GM21447 (cell line): ENCODE measurements around the gene NUDT8.
A peak's percentile ranks its signal among the peaks of the same experiment; 100 is the strongest.
"Not testable (repeated sequence)": the region's sequence is repeated elsewhere in the genome, so short reads cannot be mapped to it uniquely, and the experiment has no call there.

ENCODE experiments used
- ATAC-seq: cut with Tn5 transposase; IDR thresholded peaks from one replicate; pipeline ENCODE4 v1.9.1; 2021; ENCODE audit not compliant: unreplicated experiment

Gene NUDT8

DNA sequence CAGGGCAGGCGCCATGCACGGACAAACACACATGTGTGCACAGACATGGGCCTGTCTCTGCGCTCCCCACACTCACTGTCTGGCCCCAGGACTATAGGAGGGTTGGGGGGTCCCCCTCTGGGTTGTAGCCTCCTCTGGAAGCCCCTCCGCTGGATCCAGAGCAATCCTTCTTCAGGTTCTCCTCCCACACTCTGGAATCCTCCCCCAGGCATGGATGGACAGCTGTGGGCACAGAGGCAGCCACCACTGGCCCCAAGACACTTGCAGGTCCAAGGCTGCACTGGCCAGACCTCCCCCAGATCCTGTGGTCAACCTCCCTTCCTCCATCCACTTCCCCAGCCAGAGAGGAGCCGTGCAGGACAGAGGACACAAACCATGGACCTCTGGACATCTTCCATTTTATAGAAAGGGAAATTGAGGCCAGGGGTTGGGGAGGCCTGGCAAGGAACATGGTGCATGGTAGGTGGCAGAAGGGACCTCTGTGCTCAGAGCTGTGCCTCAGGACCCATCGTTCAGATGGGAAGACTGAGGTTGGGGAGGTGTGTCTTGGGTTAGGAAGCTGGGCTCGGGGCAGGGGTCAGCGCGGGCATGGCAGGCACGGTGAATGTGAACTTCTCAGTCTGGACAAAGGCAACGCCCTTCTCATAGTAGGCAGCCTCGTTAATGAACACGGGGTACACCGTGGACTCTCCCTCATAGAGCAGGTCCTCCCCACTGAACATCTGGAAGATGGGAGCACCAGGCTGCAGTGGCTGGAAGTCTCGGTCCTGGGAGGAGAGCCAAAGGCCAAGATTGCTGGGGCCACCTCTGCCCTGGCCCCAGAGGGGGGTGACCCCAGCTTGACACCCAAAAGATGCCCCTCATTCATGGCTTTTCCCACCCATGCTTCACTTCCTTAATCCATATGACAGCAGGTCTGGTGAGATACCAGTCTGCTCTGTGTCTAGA, 12.7 kb upstream of the NUDT8 start:
- no peak for ATAC-seq

DNA sequence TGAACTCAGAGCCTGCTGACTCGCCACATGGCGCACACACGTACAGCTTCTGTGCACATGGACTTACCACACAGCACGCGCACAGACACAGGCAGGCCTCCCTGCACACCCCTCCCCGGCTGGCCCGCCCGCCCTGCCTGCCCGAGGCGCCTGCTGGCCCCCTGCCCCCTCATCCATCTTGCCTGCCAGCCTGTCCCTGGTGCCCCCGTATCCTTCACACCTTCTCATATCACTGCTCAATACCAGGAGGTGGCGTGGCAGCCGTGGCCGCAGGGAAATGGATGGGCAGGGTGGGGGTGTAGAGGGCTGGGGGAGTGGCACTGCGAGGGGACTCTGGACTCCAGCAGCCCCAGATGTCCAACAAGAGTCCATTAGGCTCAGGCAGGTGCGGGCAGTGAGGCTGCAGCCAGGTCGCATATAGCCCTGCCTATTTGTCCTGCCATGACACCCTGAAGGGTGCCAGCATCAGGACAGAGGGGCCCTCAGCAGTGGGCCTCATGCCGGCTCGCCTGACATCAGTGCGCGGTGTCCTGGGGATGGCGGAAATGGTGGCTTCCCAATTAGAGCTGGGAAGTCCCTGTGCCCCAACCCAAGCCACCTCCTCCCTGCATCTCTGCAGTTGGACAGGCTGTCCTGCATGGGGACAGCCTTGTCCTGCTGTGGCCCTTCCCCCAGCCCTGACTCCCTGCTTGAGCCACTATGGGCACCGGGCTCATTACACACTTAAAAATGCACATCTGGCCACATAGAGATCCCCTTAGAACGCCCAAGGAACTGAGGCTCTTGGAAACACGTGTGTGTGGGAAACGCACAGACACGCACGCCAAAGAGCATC, 11.8 kb upstream of the NUDT8 start:
- ATAC-seq, result no peak

DNA sequence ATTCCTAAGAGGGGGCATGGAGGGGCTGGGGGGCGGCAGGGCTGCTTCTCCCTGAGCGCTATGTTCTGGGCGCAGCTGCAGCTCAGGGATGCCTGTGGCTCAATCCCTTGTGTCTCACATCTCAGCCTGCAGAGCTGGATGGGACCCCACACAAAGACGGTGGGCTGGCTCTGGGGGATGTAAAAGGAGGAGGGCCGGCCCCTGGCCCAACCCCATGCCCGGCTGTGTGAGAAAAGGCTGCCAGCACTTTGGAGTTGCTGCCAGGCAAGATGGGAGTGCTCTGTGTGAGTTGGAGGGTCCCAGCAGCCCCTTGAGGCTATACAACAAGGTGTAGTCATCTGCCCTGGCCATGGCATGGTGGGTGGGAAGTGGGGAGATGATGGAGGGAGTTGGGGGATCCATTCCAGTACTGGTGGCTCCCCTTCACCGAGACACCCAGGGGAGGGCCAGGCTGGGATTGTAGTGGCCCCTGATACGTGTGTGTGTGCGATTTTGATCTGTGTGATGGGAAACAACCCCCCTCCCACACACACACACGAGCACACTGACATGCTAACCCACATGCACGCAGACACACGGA, 11.1 kb upstream of the NUDT8 start:
- ATAC-seq, result no peak

DNA sequence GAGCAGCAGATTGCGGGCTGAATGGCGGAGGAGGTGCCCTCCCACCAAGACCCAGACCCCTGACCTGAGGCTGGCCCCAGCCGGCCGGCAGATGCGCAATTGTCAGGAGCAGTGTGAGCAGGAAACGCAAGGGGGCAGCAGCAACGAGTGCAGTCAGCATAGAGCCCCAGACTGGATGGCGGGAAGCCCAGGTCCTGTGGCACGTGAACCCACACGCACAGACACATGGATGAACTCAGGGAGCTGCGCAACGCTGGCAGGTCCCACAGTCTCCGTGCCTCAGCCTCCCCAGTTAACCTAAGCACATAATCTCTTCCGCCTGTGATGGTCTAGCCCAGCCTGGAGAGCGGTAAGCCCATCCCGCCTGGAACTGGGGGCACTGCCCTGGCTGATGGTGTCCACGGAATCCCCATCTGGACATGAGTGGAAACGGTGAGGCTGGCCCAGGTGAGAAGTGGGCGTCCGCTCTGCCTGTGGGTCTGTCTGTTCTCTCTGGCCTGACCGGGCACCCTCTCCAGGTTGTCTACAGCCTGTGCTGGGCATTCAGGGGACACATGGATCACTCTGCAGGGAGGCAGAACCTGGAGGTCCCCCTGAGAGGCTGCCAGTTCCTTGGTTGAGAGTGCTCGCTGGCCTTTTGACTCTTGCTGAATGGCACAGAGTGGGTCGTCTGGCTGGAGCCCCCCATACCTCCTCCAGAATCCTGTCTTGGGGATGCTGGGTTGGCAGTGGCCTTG, 10.5 kb upstream of the NUDT8 start:
- ATAC-seq, result no peak

DNA sequence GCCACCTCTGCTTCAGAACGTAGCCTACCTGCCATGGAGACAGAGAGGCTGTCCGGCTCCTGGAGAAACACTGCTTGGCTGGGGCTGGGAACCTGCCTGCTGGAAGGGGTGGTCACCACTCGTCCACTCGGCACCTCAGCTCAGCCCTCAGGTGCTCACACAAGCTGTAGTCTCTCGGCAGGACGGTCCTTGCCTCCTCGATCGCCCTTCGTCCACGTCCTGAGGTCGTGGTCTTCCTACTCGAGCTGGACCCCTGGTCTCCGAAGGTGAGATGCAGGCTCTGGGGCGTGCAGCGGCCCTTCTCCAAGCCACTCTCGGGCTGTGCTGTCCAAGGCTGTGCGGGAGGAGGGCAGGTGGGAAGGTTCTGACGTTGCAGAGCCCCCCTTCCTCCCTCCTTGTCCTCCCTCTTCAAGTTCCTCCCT, 9.7 kb upstream of the NUDT8 start, which contains the start of gene TBX10:
TSS of gene TBX10 (minus strand) at position 326 of the 422 bp plus-strand sequence. CDS start at position 35, 291 bp downstream.
- no peak for ATAC-seq

DNA sequence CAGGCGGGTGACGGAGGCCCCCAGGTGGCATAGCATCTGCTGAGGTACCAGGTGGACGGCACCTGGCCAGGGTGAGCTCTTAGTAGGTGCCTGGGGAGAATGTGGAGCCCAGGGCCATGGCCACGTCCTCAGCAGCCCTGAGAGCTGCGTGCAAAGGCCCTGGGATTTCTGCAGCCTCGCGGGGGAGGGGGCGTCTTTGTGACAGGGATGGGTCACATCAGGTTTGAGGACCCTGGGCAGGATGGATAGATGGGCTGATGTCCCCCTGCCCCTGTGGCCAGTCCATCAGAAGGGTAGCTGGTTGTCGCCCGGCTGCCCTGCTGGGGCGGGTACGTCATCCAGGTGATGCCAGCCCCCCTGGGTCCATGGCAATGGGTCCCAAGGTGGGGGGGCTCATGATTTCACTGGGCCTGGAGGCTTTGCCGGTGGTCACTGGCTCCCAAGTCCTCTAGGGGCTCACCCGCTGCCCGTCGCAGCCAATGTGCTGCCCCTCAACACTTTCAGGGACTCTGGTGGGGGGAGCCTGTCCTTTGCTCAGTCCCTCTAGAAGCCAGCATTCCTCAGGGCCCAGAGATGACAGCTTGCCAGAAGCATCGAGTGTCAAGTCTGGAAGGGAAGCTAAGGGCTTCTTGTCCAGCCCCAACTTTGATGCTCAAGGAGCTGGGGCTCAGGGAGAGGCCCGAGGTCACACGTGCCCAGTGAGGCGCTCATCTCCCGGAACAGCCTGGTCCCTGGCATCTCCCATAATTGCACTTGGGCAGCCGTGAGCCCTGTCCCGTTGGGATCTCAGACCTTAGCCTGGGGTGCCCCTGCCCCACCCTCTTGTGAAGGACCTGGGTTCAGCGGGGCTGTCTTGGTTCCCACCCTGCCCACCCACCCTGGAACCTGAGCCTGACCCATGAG, 9.0 kb upstream of the NUDT8 start:
- no peak for ATAC-seq

DNA sequence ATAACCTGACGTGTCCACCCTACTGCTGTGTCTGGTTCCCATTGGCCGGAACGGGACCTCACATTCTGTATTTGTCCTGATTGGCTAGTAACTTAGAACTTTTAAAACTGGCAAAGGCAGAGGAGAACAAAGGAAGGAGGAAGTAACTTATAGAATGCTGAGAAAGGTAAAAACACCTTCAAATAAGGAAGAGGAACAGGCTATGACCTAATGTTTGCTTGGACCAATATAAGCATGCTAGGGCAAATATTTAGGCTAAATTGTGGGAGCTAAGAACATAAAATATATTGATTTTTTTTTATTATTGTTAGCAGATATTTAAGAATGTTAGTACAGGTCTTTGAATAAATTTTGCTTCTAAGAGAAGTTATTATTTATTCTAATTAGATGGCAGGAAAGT, 7.7 kb upstream of the NUDT8 start:
- ATAC-seq, result not testable (repeated sequence)

DNA sequence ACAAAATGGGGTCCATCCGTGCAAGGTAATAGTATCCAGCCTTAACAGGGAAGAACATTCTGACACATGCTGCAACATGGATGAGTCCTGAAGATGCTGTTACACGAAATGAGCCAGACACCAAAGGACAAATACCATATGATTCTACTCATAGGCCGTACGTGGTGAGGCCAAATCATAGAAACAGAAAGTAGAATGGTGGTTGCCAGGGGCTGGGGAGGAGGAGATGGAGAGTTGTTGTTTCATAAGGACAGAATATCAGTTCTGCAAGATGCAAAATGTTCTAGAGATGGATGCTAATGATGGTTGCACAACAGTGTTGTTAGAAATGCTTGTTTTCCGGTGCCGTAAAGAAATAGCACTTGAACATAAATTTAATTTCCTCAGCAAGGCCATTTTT, 7.2 kb upstream of the NUDT8 start:
- no peak for ATAC-seq

DNA sequence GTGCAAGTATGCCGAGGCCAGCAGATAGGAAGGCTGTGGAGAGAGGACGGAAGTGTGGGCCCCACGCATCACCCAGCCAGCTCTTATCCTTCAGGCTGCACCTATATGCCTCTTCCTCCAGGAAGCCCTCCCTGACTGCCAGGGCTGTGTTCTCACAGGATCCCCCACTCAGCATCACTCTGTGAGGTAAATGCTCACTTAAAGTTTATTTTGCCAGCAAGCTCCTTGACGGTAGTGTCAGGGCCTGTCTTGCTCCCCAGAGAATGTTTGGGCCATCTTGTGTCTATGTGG, 5.4 kb upstream of the NUDT8 start:
- no peak for ATAC-seq

DNA sequence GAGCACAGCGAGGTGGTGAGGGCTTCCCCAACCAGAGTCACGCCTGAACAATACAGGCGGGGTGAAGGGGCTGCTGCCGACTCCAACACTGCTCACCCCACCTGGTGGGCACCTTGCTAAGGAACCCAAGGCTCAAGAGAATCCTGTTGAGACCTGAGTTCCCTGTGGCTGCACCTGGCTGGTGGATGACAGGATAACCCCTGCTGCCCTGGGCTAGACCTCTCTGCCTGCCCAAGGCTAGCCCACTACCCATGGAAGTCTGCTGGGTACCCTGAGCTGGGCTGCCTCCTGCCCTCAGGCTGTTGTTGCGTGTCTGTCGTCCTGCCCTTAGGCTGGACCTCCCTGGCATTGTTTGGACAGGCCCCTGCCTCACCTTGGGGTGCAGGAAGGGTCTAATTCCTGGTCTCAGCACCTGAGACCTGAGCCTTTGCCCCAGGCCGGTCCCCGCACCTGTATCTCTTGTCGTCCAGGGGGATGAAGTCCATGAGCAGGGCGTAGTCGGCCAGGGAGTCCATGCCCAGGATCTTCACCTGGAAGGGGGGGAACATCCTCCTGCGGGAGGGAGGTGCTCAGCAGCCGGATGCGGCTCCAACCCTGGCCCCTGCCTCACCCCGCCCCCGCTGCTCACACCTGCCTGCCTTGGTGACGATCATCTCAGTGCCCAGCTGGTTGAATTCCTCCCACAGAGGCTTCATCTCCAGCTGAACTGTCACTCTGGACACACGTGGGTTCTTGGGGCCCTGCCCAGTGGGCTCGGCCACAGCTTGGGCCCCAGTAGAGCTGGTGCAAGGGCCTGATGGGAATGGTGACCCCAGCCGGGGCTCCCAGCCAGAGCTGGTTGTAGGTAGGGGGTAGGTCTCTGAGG, 4.9 kb upstream of the NUDT8 start:
- no peak for ATAC-seq

DNA sequence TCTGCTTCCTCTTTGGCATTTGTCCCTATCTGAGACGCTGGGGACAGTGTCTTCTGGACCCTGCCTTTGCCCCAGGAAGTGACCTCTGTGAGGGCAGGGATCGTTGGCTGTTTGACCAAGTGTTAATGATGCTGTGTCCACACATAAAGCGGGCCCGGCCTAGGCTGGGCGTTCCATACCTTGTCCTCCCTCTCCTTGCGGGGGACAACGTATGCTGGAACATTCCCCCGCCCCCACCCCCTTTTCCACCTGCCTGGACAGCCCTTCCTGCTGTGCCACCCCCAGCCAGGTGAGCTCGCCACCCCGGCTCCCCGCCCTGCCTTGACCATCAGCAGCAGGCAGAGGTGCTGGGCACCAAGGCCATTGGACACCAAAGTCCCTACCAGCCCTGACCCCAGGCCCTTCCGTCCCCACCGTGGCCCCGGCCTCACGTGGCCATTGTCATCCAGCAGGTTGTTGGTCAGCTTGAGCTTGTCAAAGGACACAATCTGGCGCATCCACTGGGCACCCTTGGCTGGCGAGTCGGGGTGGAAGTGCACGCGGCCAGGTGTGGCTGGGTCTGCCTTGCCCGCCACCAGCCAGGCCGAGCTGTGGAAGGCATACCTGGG, 4.1 kb upstream of the NUDT8 start:
- no peak for ATAC-seq

DNA sequence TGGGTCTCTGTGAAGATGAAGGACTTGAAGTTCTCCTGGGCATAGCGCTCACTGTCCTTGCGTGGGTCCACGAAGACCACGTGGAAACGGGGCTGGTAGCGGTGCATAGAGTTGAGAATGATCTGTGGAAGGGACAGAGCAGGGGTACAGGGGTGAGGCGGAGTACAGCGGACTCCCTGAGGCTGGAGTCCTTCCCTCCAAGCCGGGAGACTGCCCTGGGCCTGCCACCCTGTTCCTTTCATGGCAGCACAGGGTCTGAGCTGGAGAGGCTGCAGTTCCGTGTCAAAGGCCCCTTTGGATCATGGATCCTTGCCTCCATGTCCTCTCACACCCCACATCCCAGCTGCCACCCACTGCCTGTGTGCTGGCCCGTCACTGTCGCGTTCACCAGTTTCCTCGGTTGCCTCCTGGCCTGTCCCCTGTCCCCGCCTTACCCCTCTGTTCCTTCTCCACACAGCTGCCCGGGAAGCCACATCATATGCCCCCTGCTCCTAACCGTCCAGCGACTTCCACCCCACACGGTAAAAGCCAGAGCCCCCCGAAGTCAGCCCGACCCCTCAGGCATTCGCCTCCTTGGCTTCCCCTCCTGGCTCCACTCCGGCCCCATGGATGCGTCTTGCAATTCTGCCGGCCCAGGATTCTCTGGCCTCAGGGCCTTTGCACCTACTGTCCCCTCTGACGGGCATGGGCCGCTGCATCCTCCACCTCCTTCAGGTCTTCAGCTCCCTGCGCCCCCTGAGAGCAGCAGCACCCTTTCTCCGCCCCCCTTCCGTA, 3.4 kb upstream of the NUDT8 start:
- no peak for ATAC-seq

DNA sequence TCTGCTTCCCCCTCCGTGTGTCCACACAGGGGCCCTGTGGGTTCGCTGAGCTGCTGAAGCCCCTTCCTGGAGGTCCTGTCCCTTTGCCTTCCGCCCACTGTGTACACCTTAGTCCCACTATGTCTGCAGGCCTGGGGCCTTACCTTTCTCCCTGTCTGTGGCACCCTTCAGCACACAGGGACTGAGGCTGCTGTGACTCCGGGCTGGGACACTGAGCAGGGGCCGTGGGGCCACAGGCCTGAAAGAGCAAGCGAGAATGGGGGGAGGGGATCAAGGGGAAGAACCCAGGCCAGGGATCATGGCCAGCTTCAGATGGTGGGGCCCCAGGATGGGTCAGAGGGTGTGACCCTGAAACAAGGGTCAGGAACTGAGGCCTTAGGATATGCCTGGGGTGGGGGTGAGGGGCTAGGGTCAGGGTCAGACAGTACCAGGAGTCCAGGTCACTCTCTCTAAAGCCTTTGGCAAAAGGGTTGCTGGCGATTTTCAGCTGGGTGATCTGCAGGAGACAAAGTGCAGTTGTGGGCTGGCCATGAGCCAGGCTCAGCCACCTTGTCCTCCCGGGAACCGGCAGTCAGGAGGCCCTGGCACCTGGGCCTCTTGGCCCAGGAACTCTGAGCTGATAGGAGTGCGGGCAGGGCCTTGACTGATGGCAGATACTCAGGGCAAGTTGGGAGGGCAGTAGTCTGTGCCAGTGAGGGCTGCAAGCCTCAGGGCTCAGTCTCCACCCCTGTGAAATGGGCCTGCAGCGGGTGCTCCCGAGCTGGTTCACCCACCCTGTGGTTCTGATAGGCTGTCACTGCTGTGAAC, 2.6 kb upstream of the NUDT8 start:
- ATAC-seq, result no peak

DNA sequence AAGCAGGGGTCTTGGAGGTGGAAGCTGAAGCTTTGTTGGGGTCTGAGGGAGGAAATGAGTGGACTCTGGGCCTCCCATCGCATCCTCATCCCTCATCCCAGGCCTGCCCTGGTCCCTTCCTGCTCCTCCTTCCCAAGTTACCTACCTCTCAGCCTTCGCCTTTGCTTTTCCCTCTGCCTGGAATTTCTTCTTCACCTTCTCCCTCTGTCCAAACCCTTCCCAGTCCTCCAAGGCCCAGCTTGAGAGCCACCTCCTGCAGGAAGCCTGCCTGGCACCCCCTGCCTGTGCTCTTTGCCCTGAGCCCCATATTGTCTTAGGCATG, 2.1 kb upstream of the NUDT8 start:
- no peak for ATAC-seq

DNA sequence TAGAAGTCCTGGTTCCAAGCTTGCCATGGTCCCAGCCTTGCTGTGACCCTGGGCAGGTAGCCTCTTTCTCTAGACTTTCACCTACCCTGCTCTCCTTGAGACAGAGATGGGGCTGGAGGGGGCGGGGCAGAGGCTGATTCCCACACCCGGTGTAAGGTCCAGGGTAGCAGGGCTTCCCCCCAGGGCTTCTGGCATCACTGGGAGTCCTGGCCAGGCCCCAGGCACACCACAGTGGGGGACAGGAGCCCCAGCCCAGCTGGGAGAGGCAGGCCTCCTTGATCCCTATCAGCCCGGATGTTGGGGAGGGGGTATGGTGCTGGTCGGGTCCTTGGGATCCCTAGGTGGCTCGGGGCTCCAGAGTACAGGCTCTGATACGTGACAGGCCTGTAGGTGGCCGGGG, 1.7 kb upstream of the NUDT8 start:
- no peak for ATAC-seq

DNA sequence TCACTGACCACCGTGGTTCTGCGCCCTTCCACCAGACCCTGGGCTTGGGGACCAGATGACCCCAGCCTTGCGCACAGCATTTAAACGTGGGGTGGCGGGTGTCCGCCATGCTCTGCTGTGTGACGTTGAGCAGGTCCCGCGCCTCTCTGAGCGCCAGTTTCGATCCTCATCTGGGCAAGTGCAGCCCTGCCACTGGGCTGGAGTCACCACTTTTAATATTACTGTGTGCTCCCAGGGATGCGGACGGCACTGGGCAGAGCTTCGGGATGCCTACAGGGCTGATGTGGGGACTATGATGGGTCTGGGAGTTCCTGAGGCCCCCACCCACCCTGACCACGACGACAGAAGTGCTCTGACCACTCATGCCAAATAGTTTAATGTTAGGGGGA, 1.2 kb upstream of the NUDT8 start:
- no peak for ATAC-seq

DNA sequence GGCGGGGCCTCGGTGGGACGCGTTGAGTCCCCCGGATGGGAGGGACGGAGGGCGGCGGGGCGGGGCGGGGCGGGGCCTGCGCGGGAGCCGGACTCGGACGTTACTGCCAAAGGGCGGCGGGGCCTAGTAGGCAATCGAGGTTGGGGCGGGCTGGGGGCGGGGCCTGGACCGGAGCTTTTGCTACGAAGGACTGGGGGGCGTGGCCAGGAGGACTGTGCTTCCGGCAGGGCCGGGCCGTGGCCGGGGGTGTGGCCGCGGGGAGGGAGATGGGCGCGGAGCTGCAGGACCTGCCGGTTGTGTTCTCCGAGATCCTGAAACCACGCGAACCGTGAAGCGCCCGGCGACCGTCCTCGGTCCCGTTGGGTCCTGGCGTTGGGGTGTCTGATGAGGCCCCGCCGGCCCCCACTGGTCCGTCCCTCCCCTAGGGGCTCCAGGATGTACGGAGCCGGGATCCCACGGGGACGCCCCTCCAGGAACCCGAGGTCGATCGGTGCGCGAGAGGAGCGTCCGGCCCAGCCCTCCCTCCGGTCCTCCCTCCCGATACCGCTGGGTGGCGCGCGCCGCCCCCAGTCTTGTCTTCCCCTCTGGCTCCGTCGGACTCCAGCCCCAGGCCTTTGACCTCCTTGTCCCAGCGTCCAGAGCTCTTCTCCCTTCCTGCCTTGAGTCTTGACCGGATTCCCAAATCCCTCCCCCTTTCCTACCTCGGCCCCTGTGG, 648 bp upstream of the NUDT8 start:
- peak; percentile 67 for ATAC-seq
